Fibroblast of lung (primary cell): ENCODE measurements around the gene DEFB114. TPM values are rescaled to one million over a fixed set of nuclear protein-coding genes. Genes with fewer than 3 reads are reported as not detected.

Source experiments
- DNase-seq, 2 donors: peaks; one replicate each; pipeline versions ENCODE4 v3.0.0 to v3.0.0-alpha.2; 2010; ENCODE audit warnings: low read depth in 2 of 2
- H2AFZ ChIP-seq: 2 replicates; pipeline ENCODE4 v1.5.1; 2012; ENCODE audit warnings: low read length, control low read depth, inconsistent platforms
- H3K27ac ChIP-seq: 2 replicates; pipeline ENCODE4 v1.5.1; 2011; ENCODE audit warnings: low read length, control low read depth; ENCODE audit not compliant: insufficient read depth
- H3K27me3 ChIP-seq: 2 replicates; pipeline ENCODE4 v1.5.1; 2011; ENCODE audit warnings: mild to moderate bottlenecking, low read length; ENCODE audit not compliant: control insufficient read depth, insufficient read depth
- H3K36me3 ChIP-seq: 2 replicates; pipeline ENCODE4 v1.5.1; 2011; ENCODE audit warnings: low read length; ENCODE audit not compliant: control insufficient read depth, insufficient read depth
- H3K4me1 ChIP-seq: 2 replicates; pipeline ENCODE4 v1.5.1; 2011; ENCODE audit warnings: low read length; ENCODE audit not compliant: control insufficient read depth, insufficient read depth; ENCODE audit errors: extremely low read depth
- H3K4me2 ChIP-seq: 2 replicates; pipeline ENCODE4 v1.5.1; 2011; ENCODE audit warnings: low read length, control low read depth; ENCODE audit not compliant: insufficient read depth; ENCODE audit errors: extremely low read depth
- H3K4me3 ChIP-seq, 4 experiments: fragments of 200-600 bp in 1 of 4; sonication (generic) in 1 of 4; replicated peaks in 1 of 4; 2 replicates each; pipeline ENCODE4 v1.5.1; 2011 to 2016; ENCODE audit warnings: low read length in 4 of 4, low read depth in 3 of 4, mild to moderate bottlenecking in 3 of 4, control low read depth in 2 of 4, inconsistent platforms in 1 of 4, mixed read lengths in 1 of 4; ENCODE audit not compliant: insufficient read depth in 1 of 4; ENCODE audit errors: control extremely low read depth in 1 of 4
- H3K79me2 ChIP-seq: 2 replicates; pipeline ENCODE4 v1.5.1; 2012; ENCODE audit warnings: mild to moderate bottlenecking, low read length, inconsistent platforms; ENCODE audit not compliant: control insufficient read depth, insufficient read depth
- H3K9ac ChIP-seq: 2 replicates; pipeline ENCODE4 v1.5.1; 2011; ENCODE audit warnings: mild to moderate bottlenecking, low read length, control low read depth; ENCODE audit not compliant: insufficient read depth
- H3K9me3 ChIP-seq: 2 replicates; pipeline ENCODE4 v1.5.1; 2012; ENCODE audit warnings: low read depth, low read length; ENCODE audit not compliant: control insufficient read depth, insufficient read depth
- H4K20me1 ChIP-seq: 2 replicates; pipeline ENCODE4 v1.5.1; 2011; ENCODE audit warnings: low read length; ENCODE audit not compliant: control insufficient read depth, insufficient read depth; ENCODE audit errors: extremely low read depth
- CTCF ChIP-seq, 2 donors: IDR thresholded peaks in 1 of 2; conservative IDR thresholded peaks in 1 of 2; 1 replicate in 1 of 2; 2 replicates in 1 of 2; pipeline ENCODE4 v1.5.1; 2011 to 2012; ENCODE audit warnings: low read length in 2 of 2, control low read depth in 1 of 2, inconsistent platforms in 1 of 2, low read depth in 1 of 2, mild to moderate bottlenecking in 1 of 2
- EZH2 ChIP-seq: IDR thresholded peaks from 2 replicates; pipeline ENCODE4 v1.5.1; 2012; ENCODE audit warnings: low read length, control low read depth, mild to moderate bottlenecking; ENCODE audit errors: missing control alignments
- polyA plus RNA-seq, 2 donors: library from polyadenylated mRNA; depleted of rRNA in 1 of 2; stranded (reverse) in 1 of 2; unstranded in 1 of 2; fragments of >200 nt; gene quantifications; 2 replicates each; pipeline ENCODE4 v1.2.1, GENCODE V29; 2011 to 2012; ENCODE audit warnings: missing spikeins in 1 of 2
- total RNA-seq: library from RNA; depleted of rRNA; stranded (reverse); fragments of >200 nt; gene quantifications from 2 replicates; pipeline ENCODE4 v1.2.1, GENCODE V29; 2014

DEFB114 gene
- total and polyA plus RNA-seq, 2 donors (not counting 1 experiment from before 2014, with no cell fraction given) = not detected

GRCh38 chr6:49995278-49995677, 31.3 kb upstream of the DEFB114 start:
- H2AFZ ChIP-seq = no peak overlapping the region
- no peak overlapping the region for H3K27ac ChIP-seq
- H3K9me3 ChIP-seq = no peaks in the 10 kb centered on the region
- no peak for DNase-seq
- H3K4me2 ChIP-seq = no peak overlapping the region
- no peaks in the 10 kb centered on the region for H3K27me3 ChIP-seq
- H3K4me1 ChIP-seq = no peaks in the 10 kb centered on the region
- no peak overlapping the region for H3K4me3 ChIP-seq
- H3K79me2 ChIP-seq = no peaks in the 10 kb centered on the region
- H3K36me3 ChIP-seq = no peaks in the 10 kb centered on the region
- no peak overlapping the region for H3K9ac ChIP-seq
- no peaks in the 10 kb centered on the region for H4K20me1 ChIP-seq
- TF ChIP-seq CTCF (conservative IDR thresholded peaks at IDR 0.05 in 1 of 2, IDR thresholded peaks at IDR 0.05 in 1 of 2; ENCODE audit: low read depth in 1 of 2, low read length in 2 of 2) (no peak), EZH2 (no peak)

GRCh38 chr6:49988900-49989299, 24.9 kb upstream of the DEFB114 start:
- H3K4me1 ChIP-seq = no peaks in the 10 kb centered on the region
- H3K4me2 ChIP-seq = no peak overlapping the region
- no peaks in the 10 kb centered on the region for H3K36me3 ChIP-seq
- no peak overlapping the region for H3K9ac ChIP-seq
- no peak overlapping the region for H3K4me3 ChIP-seq
- no peak overlapping the region for H2AFZ ChIP-seq
- TF ChIP-seq EZH2 (no peak), CTCF (conservative IDR thresholded peaks at IDR 0.05 in 1 of 2, IDR thresholded peaks at IDR 0.05 in 1 of 2; ENCODE audit: low read depth in 1 of 2, low read length in 2 of 2) (no peak)
- H3K27me3 ChIP-seq = no peaks in the 10 kb centered on the region
- no peaks in the 10 kb centered on the region for H3K9me3 ChIP-seq
- H4K20me1 ChIP-seq = no peaks in the 10 kb centered on the region
- H3K27ac ChIP-seq = no peak overlapping the region
- no peaks in the 10 kb centered on the region for H3K79me2 ChIP-seq
- no peak for DNase-seq

GRCh38 chr6:49987749-49988148, 23.8 kb upstream of the DEFB114 start:
- H3K9me3 ChIP-seq = no peaks in the 10 kb centered on the region
- no peaks in the 10 kb centered on the region for H3K79me2 ChIP-seq
- no peaks in the 10 kb centered on the region for H3K27me3 ChIP-seq
- no peak overlapping the region for H2AFZ ChIP-seq
- no peaks in the 10 kb centered on the region for H4K20me1 ChIP-seq
- TF ChIP-seq CTCF (conservative IDR thresholded peaks at IDR 0.05 in 1 of 2, IDR thresholded peaks at IDR 0.05 in 1 of 2; ENCODE audit: low read depth in 1 of 2, low read length in 2 of 2) (no peak), EZH2 (no peak)
- no peak for DNase-seq
- H3K36me3 ChIP-seq = no peaks in the 10 kb centered on the region
- no peaks in the 10 kb centered on the region for H3K4me1 ChIP-seq
- H3K4me3 ChIP-seq = no peak overlapping the region
- H3K9ac ChIP-seq = no peak overlapping the region
- H3K4me2 ChIP-seq = no peak overlapping the region
- H3K27ac ChIP-seq = no peak overlapping the region
